OCI-LY1 (cell line): ENCODE data around the gene LPAR5.

Experiments
- H2AFZ ChIP-seq: fragments of 200-600 bp; sonication (generic), shearing (Covaris generic); 2 replicates; pipeline ENCODE4 v1.6.0; 2014; ENCODE audit warnings: antibody characterized with exemption, mild to moderate bottlenecking, low read length
- H3F3A ChIP-seq: fragments of 200-600 bp; sonication (generic), shearing (Covaris generic); 2 replicates; pipeline ENCODE4 v1.6.0; 2014; ENCODE audit warnings: mild to moderate bottlenecking, antibody characterized with exemption, low read length, moderate library complexity; ENCODE audit not compliant: insufficient read depth
- H3K27ac ChIP-seq: fragments of 200-600 bp; sonication (generic); 2 replicates; pipeline ENCODE4 v1.5.1; 2014; ENCODE audit warnings: low read length, mixed run types, mild to moderate bottlenecking, low read depth; ENCODE audit not compliant: poor library complexity, severe bottlenecking
- H3K27me3 ChIP-seq: fragments of 200-600 bp; sonication (generic); 2 replicates; pipeline ENCODE4 v1.6.0; 2014; ENCODE audit warnings: antibody characterized with exemption, mild to moderate bottlenecking, low read length, moderate library complexity; ENCODE audit not compliant: insufficient read depth
- H3K36me3 ChIP-seq: fragments of 200-600 bp; sonication (generic); 2 replicates; pipeline ENCODE4 v1.6.1; 2014; ENCODE audit warnings: mild to moderate bottlenecking, antibody characterized with exemption, low read length, moderate library complexity, mixed read lengths; ENCODE audit not compliant: insufficient read depth
- H3K4me1 ChIP-seq: fragments of 200-600 bp; sonication (generic); 2 replicates; pipeline ENCODE4 v1.5.1; 2014; ENCODE audit warnings: mild to moderate bottlenecking, low read length, moderate library complexity; ENCODE audit not compliant: insufficient read depth, severe bottlenecking
- H3K4me2 ChIP-seq: fragments of 200-600 bp; sonication (generic), shearing (Covaris generic); 2 replicates; pipeline ENCODE4 v1.6.1; 2014; ENCODE audit warnings: low read length
- H3K4me3 ChIP-seq: fragments of 200-600 bp; sonication (generic); 2 replicates; pipeline ENCODE4 v1.5.1; 2014; ENCODE audit warnings: low read length, low read depth, mild to moderate bottlenecking, mixed read lengths; ENCODE audit not compliant: poor library complexity, severe bottlenecking
- H3K79me2 ChIP-seq: fragments of 200-600 bp; shearing (Covaris generic); 2 replicates; pipeline ENCODE4 v1.6.1; 2016; ENCODE audit warnings: mixed run types, low read length, mixed read lengths; ENCODE audit not compliant: insufficient read depth
- H3K9ac ChIP-seq: fragments of 200-600 bp; sonication (generic), shearing (Covaris generic); 2 replicates; pipeline ENCODE4 v1.6.1; 2014; ENCODE audit warnings: mild to moderate bottlenecking, low read length, mixed read lengths
- H3K9me2 ChIP-seq: fragments of 200-600 bp; sonication (generic), shearing (Covaris generic); 2 replicates; pipeline ENCODE4 v1.6.1; 2014; ENCODE audit warnings: low read depth, mild to moderate bottlenecking, low read length, mixed read lengths
- H3K9me3 ChIP-seq: fragments of 200-600 bp; shearing (Covaris generic); 2 replicates; pipeline ENCODE4 v1.6.1; 2014; ENCODE audit warnings: low read length, mixed read lengths
- H4K20me1 ChIP-seq: fragments of 200-600 bp; sonication (generic), shearing (Covaris generic); 2 replicates; pipeline ENCODE4 v1.6.0; 2016; ENCODE audit warnings: mild to moderate bottlenecking, low read length; ENCODE audit not compliant: insufficient read depth
- CTCF ChIP-seq: fragments of 200-600 bp; sonication (generic), shearing (Covaris generic); IDR thresholded peaks from 2 replicates; pipeline ENCODE4 v1.5.1; 2017; ENCODE audit warnings: mild to moderate bottlenecking, antibody characterized with exemption, low read length, moderate library complexity, mixed read lengths
- EZH2 ChIP-seq: fragments of 200-600 bp; sonication (generic), shearing (Covaris generic); IDR thresholded peaks from 2 replicates; pipeline ENCODE4 v1.8.0; 2017; ENCODE audit warnings: borderline replicate concordance, mixed run types, mild to moderate bottlenecking, antibody characterized with exemption, low read length, moderate library complexity, mixed read lengths

Gene LPAR5

GRCh38 chr12:6641131-6641530 lies 5.4 kb upstream of the LPAR5 start:
- no peak for TF ChIP-seq EZH2
- no peak for TF ChIP-seq CTCF
- H3K36me3 ChIP-seq = peaks cover 22% of the 10 kb centered on the region
- H3K4me1 ChIP-seq = peaks cover 39% of the 10 kb centered on the region
- H3K27ac ChIP-seq = no peak overlapping the region
- H3K9me3 ChIP-seq = peaks cover 32% of the 10 kb centered on the region
- no peaks in the 10 kb centered on the region for H3K27me3 ChIP-seq
- no peaks in the 10 kb centered on the region for H3K9me2 ChIP-seq
- no peaks in the 10 kb centered on the region for H3F3A ChIP-seq
- H3K9ac ChIP-seq = no peak overlapping the region
- H3K4me2 ChIP-seq = no peak overlapping the region
- no peaks in the 10 kb centered on the region for H3K79me2 ChIP-seq
- H3K4me3 ChIP-seq = no peak overlapping the region
- no peak overlapping the region for H2AFZ ChIP-seq
- no peaks in the 10 kb centered on the region for H4K20me1 ChIP-seq

GRCh38 chr12:6640497-6640896 lies 4.7 kb upstream of the LPAR5 start:
- H3K4me1 ChIP-seq = peaks cover 45% of the 10 kb centered on the region
- H3F3A ChIP-seq = no peaks in the 10 kb centered on the region
- H3K27me3 ChIP-seq = no peaks in the 10 kb centered on the region
- H3K4me2 ChIP-seq = no peak overlapping the region
- no peak overlapping the region for H3K27ac ChIP-seq
- H3K79me2 ChIP-seq = no peaks in the 10 kb centered on the region
- H2AFZ ChIP-seq = no peak overlapping the region
- no peaks in the 10 kb centered on the region for H4K20me1 ChIP-seq
- peaks cover 31% of the 10 kb centered on the region for H3K9me3 ChIP-seq
- H3K9ac ChIP-seq = no peak overlapping the region
- no peaks in the 10 kb centered on the region for H3K9me2 ChIP-seq
- H3K36me3 ChIP-seq = peaks cover 21% of the 10 kb centered on the region
- no peak overlapping the region for H3K4me3 ChIP-seq
- TF ChIP-seq CTCF (no peak), EZH2 (no peak)

GRCh38 chr12:6639151-6639801 lies 3.5 kb upstream of the LPAR5 start:
- Histone ChIP-seq H4K20me1 (no peaks in the 10 kb centered on the region), H3K27me3 (no peaks in the 10 kb centered on the region), H3K79me2 (no peaks in the 10 kb centered on the region), H3K36me3 (peaks cover 11% of the 10 kb centered on the region), H2AFZ (no peak overlapping the region), H3K9ac (no peak overlapping the region; the same call in 1 of the 2 replicates), H3K9me2 (no peaks in the 10 kb centered on the region), H3F3A (no peaks in the 10 kb centered on the region), H3K27ac (peak overlapping the region; percentile 95), H3K4me2 (no peak overlapping the region; the same call in 1 of the 2 replicates), H3K4me1 (peaks cover 55% of the 10 kb centered on the region), H3K4me3 (no peak overlapping the region), H3K9me3 (peaks cover 22% of the 10 kb centered on the region)
- no peak for TF ChIP-seq EZH2
- TF ChIP-seq CTCF = no peak
